Smooth muscle cell (in vitro differentiated cells): ENCODE data around the gene GTSE1. TPM values are rescaled to one million over a fixed set of nuclear protein-coding genes. Genes with fewer than 3 reads are reported as not detected.
A peak's percentile ranks its signal among the peaks of the same experiment; 100 is the strongest.

Experiments
- DNase-seq: peaks from one replicate; lab custom pipeline; 2025; ENCODE audit not compliant: unreplicated experiment; lab: John Stamatoyannopoulos, UW
- H2AFZ ChIP-seq: fragments of 200-600 bp; sonication (generic); 2 replicates; pipeline ENCODE4 v1.6.0; 2016; ENCODE audit warnings: antibody characterized with exemption, low read depth, mild to moderate bottlenecking
- H3F3A ChIP-seq: fragments of 200-600 bp; sonication (generic); 2 replicates; pipeline ENCODE4 v1.6.0; 2017; ENCODE audit warnings: antibody characterized with exemption, low read depth
- H3K27ac ChIP-seq: fragments of 200-600 bp; sonication (generic); 2 replicates; pipeline ENCODE4 v1.5.1; 2016; ENCODE audit warnings: low read depth, mild to moderate bottlenecking
- H3K27me3 ChIP-seq: fragments of 200-600 bp; sonication (generic); 2 replicates; pipeline ENCODE4 v1.6.1; 2016; ENCODE audit warnings: low read depth, mild to moderate bottlenecking
- H3K36me3 ChIP-seq: fragments of 200-600 bp; sonication (generic); 2 replicates; pipeline ENCODE4 v1.5.1; 2016; ENCODE audit warnings: low read depth
- H3K4me1 ChIP-seq: fragments of 200-600 bp; sonication (generic); 2 replicates; pipeline ENCODE4 v1.5.1; 2016; ENCODE audit warnings: low read depth
- H3K4me2 ChIP-seq: fragments of 200-600 bp; sonication (generic); 2 replicates; pipeline ENCODE4 v1.6.0; 2016; ENCODE audit warnings: mild to moderate bottlenecking
- H3K4me3 ChIP-seq: fragments of 200-600 bp; sonication (generic); 2 replicates; pipeline ENCODE4 v1.5.1; 2016; ENCODE audit warnings: mild to moderate bottlenecking
- H3K79me2 ChIP-seq: fragments of 200-600 bp; sonication (generic); 2 replicates; pipeline ENCODE4 v1.6.0; 2016; ENCODE audit warnings: low read depth, mild to moderate bottlenecking
- H3K9ac ChIP-seq: fragments of 200-600 bp; sonication (generic); 2 replicates; pipeline ENCODE4 v1.6.0; 2016; ENCODE audit warnings: low read depth
- H3K9me3 ChIP-seq: fragments of 200-600 bp; sonication (generic); replicated peaks from 2 replicates; pipeline ENCODE4 v1.5.1; 2016; ENCODE audit warnings: low read depth
- H4K20me1 ChIP-seq: fragments of 200-600 bp; sonication (generic); 2 replicates; pipeline ENCODE4 v1.6.0; 2016; ENCODE audit warnings: low read depth
- CTCF ChIP-seq: fragments of 200-600 bp; sonication (generic); IDR thresholded peaks from 2 replicates; pipeline ENCODE4 v1.5.1; 2017; ENCODE audit warnings: borderline replicate concordance, mild to moderate bottlenecking, antibody characterized with exemption; ENCODE audit not compliant: insufficient read depth, poor library complexity, severe bottlenecking
- WGBS: methylation state at CpG from one replicate; pipeline ENCODE4 v1.1.7; 2016; ENCODE audit warnings: low lambda C conversion rate; 5-methylcytosine and 5-hydroxymethylcytosine counted together
- polyA plus RNA-seq: library from polyadenylated mRNA; unstranded; fragments of >200 nt; fragmentation: Nextera tagmentation; extraction: Ambion mirVana; gene quantifications from 2 replicates; pipeline ENCODE4 v1.2.1, GENCODE V29; 2016
- total RNA-seq: library from RNA; depleted of rRNA; stranded (reverse); fragments of >200 nt; gene quantifications from 2 replicates; pipeline ENCODE4 v1.2.3, GENCODE V29; 2014

The GTSE1 gene
- total and polyA plus RNA-seq, 2 experiments from 2014 or later, result 3.6 to 6.8 TPM

GRCh38 chr22:46376908-46377524 lies 80.3 kb downstream of the GTSE1 start:
- TF ChIP-seq CTCF, result no peak
- no peak for DNase-seq
- H3K79me2 ChIP-seq, result no peaks in the 10 kb centered on the region
- H3K36me3 ChIP-seq, result no peaks in the 10 kb centered on the region
- WGBS, result 83% methylated on average over 19 of the region's 19 CpGs
- no peak overlapping the region for H2AFZ ChIP-seq
- H3K4me1 ChIP-seq, result peaks cover 20% of the 10 kb centered on the region
- H3K4me3 ChIP-seq, result no peak overlapping the region
- no peaks in the 10 kb centered on the region for H4K20me1 ChIP-seq
- H3K9me3 ChIP-seq, result peaks cover 6% of the 10 kb centered on the region
- no peak overlapping the region for H3K9ac ChIP-seq
- no peak overlapping the region for H3K27ac ChIP-seq
- H3K27me3 ChIP-seq, result no peaks in the 10 kb centered on the region
- peak overlapping the region; percentile 74 for H3K4me2 ChIP-seq
- no peaks in the 10 kb centered on the region for H3F3A ChIP-seq

DNA sequence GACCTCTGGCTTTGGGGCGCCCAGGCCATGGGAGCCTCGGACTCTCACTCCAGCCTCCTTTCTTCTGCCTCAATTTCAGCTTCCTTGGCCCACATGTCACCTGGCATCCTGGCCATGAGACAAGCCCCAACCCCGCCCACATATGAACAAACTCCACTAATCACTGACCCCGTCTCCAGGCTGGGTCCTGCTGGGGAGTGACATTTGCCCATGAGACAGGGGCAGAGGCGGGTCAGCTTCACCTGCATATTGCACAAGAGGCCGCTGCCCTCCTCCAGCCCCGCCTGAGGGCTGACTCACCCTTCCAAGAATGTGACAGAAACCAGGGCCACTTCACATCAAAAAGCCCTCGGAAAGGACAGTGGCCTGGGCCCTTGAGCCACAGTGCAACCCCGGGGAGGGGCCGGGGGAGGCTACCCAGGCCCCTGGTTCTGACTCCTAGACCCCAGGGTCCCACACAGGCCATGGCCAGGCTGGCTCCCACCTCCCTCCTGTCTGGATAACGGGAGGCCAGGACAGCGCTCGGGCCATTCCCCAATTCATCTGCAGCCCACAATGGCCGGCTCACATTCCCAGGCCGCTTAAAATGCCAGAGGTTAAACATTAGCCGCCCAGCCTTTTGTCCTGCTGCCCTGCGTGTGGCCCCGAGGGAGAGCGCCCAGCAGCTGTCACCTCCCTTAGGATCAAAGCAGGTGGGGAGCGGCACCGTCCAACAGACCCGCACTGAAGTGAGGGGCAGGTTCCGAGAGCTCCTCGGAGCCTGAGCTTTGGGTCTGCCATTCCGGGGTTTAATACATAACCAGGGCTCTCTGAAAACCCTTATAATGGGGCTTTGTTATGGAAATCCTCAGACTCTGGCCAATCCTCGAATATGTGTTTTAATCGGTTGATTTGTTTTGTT lies 81.1 kb downstream of the GTSE1 start:
- H3K36me3 ChIP-seq, result no peaks in the 10 kb centered on the region
- no peak overlapping the region for H3K4me3 ChIP-seq
- H4K20me1 ChIP-seq, result no peaks in the 10 kb centered on the region
- 23% methylated on average over 27 of the region's 27 CpGs for WGBS
- H3K27ac ChIP-seq, result peak overlapping the region; percentile 24
- no peaks in the 10 kb centered on the region for H3K27me3 ChIP-seq
- H3K9ac ChIP-seq, result no peak overlapping the region
- H3F3A ChIP-seq, result no peaks in the 10 kb centered on the region
- H3K4me1 ChIP-seq, result peaks cover 20% of the 10 kb centered on the region
- peaks cover 6% of the 10 kb centered on the region for H3K9me3 ChIP-seq
- H3K4me2 ChIP-seq, result peak overlapping the region; percentile 74
- H2AFZ ChIP-seq, result no peak overlapping the region
- H3K79me2 ChIP-seq, result no peaks in the 10 kb centered on the region
- DNase-seq, result no peak
- TF ChIP-seq CTCF, result no peak

- H3F3A ChIP-seq, result no peaks in the 10 kb centered on the region
- no peak for TF ChIP-seq CTCF
- no peaks in the 10 kb centered on the region for H3K27me3 ChIP-seq
- 75% methylated on average over 22 of the region's 22 CpGs for WGBS
- no peaks in the 10 kb centered on the region for H4K20me1 ChIP-seq
- H3K4me3 ChIP-seq, result no peak overlapping the region
- H2AFZ ChIP-seq, result no peak overlapping the region
- DNase-seq, result no peak
- H3K9me3 ChIP-seq, result peaks cover 6% of the 10 kb centered on the region
- H3K4me1 ChIP-seq, result peaks cover 20% of the 10 kb centered on the region
- no peak overlapping the region for H3K4me2 ChIP-seq
- H3K36me3 ChIP-seq, result no peaks in the 10 kb centered on the region
- no peak overlapping the region for H3K27ac ChIP-seq
- H3K79me2 ChIP-seq, result no peaks in the 10 kb centered on the region
- H3K9ac ChIP-seq, result no peak overlapping the region
Measured at GRCh38 chr22:46378426-46379065, 81.9 kb downstream of the GTSE1 start.
